Measurements from ENCODE around the gene C17orf75. TPM values are rescaled to one million over a fixed set of nuclear protein-coding genes. Genes with fewer than 3 reads are reported as not detected.
"Not testable (repeated sequence)": the region's sequence is repeated elsewhere in the genome, so short reads cannot be mapped to it uniquely, and the experiment has no call there.

C17orf75 gene, protein sequence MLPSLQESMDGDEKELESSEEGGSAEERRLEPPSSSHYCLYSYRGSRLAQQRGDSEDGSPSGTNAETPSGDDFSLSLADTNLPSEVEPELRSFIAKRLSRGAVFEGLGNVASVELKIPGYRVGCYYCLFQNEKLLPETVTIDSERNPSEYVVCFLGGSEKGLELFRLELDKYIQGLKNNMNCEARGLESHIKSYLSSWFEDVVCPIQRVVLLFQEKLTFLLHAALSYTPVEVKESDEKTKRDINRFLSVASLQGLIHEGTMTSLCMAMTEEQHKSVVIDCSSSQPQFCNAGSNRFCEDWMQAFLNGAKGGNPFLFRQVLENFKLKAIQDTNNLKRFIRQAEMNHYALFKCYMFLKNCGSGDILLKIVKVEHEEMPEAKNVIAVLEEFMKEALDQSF
- 10 to 100 TPM; 11.2 to 11.3 TPM for total RNA-seq
- long read RNA-seq, transcript C17orf75-202 (10 exons, 1,642 nt): major isoform, 9 of 10 reads
- long read RNA-seq, partial matches to known transcripts: 0 of 10 reads
- long read RNA-seq, other reads (novel, unspliced or antisense): 1 of 10 reads

DNA sequence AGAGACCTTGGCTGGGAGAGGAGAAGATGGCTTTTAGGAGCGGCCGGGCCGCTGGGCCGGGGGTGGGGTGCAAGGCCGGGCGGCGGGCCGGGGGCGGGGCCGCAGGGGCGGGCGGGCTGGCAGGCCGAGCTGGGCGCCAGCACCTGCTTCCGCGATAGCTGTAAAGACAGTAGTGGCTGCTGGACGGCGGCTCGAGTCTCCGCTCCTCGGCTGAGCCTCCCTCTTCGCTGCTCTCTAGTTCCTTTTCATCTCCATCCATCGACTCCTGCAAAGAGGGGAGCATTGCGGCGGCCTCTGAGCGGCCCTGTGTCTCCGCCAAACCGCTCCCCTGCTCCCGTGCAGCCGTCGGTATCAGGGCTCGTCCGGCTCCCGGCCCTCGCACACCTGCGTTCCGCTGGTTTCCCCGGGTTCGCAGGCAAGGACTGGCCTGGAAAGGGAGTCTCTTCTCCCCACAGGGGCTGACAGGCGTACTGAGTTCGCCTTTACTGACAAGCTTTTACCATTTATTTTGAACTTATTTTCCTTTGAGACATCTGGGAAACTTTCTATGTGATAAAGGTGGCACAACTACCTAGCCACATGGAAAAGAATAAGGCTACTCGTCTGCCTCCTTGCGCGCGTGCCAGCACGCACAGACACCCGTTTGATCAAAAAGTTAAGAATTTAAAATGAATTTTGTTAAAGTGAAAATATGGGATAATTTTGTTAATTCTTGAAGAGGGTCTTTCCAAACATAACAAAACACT is at the start of gene C17orf75:
TSS of gene C17orf75 (minus strand) at position 317 of the 746 bp plus-strand sequence. CDS start at position 283, 34 bp downstream.
- intact Hi-C loops (cut with DNase I, micrococcal nuclease): no loop called here
- DNase-seq: peak; percentile 73 to 86
- ATAC-seq: peak; percentile 90

DNA sequence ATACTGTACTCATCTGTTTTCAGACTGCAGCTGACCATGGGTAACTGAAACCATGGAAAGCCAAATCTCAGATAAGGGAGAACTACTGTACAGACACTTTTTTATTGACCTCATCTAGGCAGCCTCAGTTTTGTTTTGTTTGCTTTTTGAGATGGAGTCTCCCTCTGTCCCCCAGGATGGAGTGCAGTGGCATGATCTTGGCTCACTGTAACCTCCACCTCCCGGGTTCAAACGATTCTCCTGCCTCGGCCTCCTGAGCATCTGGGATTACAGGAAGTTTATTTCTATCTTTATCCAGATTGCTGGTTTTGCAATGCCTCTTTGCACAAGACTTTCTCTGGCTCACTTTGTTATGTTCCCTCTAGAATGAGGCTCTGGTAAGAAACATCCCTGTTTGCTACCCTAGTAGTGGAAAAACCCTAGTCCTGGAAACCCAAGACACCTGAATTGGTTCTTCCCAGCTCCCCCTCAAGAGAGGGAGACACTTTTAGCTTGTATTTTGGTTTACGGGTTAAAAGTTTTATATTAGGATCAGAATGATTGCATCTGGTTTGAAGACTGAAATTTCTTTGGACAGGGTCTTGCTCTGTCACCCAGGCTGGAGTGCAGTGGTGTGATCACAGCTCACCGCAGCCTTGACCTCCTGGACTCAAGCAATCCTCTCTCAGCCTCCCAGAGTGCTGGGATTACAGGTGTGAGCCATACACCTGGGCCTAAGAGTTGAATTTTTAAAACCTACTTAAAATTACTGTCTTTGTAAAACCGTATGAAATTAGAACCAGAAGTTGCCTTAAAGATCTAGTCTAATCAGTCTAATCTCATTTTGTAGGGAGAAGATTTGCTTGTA is 46.9 kb upstream of the C17orf75 start:
- DNase-seq (no peak), ATAC-seq (no peak)
- intact Hi-C loops (cut with DNase I, micrococcal nuclease): no loop called here

DNA sequence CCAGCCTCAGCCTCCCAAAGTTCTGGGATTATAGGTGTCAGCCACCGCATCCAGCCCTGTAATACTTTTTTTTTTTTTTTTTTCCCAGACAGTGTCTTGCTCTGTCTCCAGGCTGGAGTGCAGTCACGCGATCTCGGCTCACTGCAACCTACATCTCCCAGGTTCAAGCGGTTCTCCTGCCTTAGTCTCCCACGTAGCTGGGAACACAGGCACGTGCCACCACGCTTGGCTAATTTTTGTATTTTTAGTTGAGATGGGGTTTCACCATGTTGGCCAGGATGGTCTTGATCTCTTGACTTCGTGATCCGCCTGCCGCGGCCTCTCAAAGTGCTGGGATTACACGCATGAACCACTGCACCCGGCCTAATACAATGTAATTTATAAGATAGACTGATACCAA is 46.2 kb upstream of the C17orf75 start:
- DNase-seq; intact Hi-C loops (cut with DNase I, micrococcal nuclease); ATAC-seq: not testable (repeated sequence)

DNA sequence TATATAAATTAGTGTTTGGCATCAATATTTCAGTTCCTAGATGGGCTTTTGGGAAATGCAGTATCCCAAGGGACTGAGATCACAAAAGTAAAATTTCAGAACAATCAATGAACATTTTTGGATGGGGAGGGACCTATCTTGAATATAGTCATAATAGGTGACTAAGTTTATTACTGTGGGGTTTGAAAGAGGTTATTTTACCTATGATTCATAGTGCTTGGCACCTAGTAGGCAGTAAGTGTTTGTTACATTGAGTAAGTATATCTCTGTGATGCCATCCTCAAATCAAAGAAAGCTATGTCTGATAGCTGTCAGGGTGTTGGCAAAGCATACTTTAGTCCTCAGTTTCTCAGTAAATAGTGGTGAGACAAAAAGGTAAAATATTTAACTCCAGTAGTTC is 44.9 kb upstream of the C17orf75 start:
- intact Hi-C loops (cut with DNase I, micrococcal nuclease): no loop called here
- DNase-seq (no peak), ATAC-seq (peak; percentile 14)

DNA sequence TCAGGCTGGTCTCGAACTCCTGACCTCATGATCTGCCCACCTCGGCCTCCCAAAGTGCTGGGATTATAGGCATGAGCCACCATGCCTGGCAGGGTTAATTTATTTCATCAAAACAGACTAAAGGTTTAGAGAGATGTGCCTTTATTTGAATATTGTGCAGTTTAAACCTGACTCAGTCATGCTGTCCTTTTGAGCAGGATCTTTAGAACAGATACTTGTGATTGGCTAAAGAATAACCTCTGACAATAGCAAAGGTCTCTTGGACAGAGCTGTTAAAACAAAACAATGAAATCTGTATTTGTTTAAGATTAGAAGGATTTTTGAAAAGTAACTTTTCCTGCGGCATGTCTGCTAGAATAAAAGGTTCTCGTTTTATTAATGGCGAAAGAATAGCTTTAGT is 44.0 kb upstream of the C17orf75 start:
- DNase-seq: no peak
- intact Hi-C loops (cut with DNase I, micrococcal nuclease): no loop called here
- ATAC-seq: no peak

DNA sequence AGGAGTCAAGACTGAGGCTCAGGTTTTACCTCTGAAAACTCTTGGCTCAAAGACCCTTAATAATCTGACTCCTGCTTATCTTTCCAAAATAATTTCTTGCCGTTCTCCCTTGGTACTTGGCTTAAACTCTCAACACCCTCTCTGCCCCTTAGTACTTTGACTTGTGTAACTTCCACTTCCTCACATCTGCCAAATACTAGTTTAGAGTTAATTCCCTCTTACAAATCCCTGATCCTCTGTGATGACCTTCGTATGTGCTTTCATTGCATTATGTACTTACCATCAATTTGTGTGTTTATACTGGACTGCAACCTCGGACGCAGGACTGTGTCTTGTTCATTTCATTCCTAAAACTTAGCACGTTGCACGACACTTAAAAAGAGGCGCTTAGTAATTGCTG is 43.1 kb upstream of the C17orf75 start:
- no peak for DNase-seq
- intact Hi-C loops (cut with DNase I, micrococcal nuclease): no loop called here
- no peak for ATAC-seq

DNA sequence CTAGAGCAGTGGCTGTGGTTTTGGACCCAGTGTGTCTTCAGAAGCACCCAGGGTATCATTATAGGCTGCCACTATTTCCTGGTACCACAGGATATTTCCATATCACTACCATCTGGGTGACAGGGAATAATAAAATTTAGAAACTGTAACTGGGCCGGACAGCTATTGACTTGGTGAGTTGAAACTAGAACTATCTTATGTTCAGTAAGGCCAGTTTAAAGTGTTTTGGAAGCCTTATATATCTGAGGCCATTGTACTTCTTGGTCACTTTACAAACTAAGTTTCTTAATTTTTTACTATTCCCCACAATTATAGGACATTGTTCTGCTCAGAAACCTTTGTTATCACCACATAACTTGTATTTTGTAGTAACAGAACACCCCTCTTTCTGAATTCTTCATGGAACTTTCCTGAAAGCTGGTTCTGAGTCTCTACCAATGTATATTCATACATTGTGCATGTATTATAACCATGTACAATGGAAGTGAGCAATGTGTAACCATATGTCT is 42.0 kb upstream of the C17orf75 start:
- DNase-seq (no peak), ATAC-seq (peak; percentile 36)
- intact Hi-C loops (cut with DNase I, micrococcal nuclease): no loop called here

DNA sequence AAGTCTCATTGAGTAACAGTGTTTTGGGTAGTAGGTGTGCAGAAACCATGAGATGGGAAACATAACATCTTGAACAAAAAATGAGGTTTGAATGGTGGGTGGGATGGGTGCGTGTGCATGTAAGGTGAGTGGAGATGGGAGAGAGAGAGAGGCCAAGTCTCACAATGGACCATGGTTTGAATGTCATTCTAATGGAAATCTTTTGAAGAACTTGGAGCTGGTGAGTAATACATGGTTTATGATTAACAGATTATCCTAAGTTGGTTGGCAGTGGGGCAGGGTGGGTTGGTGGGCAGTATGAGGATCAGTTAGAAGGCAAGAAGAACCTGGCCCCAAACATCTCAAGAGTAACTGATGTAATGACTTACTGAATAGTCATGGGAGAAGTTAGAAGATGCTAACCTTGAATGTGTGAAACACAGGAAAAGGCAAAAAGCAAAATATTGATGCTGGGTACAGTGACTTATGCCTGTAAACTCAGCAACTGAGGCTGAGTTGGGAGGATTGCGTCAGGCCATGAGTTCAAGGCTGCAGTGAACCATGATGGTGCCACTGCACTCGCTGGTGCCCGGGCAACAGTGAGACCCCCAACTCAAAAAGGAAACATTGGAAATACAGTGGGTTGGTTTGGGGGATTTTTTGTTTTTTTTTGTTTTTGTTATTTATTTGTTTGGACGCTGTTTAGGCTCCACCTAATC is 40.7 kb upstream of the C17orf75 start:
- DNase-seq (no peak), ATAC-seq (peak; percentile 7)
- intact Hi-C loops (cut with DNase I, micrococcal nuclease): no loop called here

DNA sequence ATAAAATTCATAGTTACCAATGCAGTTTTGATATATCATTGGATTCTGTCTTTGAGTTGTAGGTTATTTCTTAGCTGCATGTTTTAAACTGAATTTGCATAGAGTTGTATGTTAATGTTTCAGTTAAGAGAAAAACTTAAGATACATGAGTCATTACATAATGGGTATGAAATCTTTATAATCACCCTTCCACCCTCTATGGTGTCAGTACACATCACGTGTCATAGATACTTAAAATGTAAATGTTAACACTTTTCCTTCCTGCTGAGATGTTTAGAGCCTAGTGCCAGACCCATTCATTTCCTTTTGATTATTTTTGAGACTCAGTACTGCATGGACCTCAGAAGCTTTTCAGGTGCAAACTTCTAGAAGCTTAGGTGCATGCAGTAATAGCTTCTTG is 28.5 kb upstream of the C17orf75 start:
- intact Hi-C loops (cut with DNase I, micrococcal nuclease): no loop called here
- DNase-seq (no peak), ATAC-seq (peak; percentile 14)

DNA sequence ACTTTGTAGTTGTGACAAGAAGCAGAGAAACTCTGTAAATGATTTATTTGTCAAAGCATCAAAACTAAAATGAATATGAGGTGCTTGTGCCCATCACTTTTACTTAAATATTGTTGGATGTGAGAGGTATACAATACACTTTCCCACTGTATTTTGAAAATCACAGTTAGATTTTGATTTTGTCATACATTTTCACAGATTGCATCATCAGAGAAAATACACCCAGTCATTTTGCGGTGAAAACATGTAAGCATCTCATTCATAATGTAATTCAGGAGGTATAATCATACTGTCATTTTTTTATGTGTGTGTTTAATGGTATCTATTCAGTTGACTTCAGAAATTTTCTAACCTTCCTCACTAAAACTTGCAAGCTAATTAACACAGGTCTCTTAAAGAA is 19.3 kb upstream of the C17orf75 start:
- no peak for DNase-seq
- intact Hi-C loops (cut with DNase I, micrococcal nuclease): no loop called here
- no peak for ATAC-seq

DNA sequence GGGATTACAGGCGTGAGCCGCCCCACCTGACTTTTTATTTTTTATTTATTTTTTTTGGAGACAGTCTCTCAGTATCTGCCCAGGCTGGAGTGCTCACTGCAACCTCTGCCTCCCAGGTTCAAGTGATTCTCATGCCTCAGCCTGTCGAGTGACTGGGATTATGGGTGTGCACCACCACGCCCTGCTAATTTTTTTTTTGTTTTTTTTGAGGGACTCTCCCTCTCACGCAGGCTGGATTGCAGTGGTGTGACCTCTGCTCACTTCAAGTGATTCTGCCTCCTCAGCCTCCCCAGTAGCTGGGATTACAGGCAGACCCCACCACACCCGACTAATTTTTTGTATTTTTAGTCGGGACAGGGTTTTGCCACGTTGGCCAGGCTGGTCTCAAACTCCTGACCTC is 15.6 kb upstream of the C17orf75 start:
- ATAC-seq (peak; percentile 69), DNase-seq (no peak)
- intact Hi-C loops (cut with DNase I, micrococcal nuclease): no loop called here

DNA sequence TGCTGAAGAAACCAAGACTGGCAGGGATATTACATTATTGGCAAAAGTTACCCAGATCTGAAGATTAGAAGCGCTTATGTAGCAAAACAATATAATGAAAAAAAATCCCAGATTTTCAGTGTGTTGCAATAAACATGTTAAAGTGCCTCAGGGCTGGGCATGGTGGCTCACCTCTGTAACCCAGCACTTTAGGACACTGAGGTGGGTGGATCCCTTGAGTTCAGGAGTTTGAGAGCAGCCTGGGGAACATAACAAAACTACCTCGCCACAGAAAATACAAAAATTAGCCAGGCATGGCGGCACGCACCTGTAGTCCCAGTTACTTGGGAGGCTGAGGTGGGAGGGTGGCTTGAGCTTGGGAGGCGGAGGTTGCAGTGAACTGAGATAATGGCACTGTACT is 14.8 kb upstream of the C17orf75 start:
- ATAC-seq (no peak), DNase-seq (no peak)
- intact Hi-C loops (cut with DNase I, micrococcal nuclease): no loop called here

DNA sequence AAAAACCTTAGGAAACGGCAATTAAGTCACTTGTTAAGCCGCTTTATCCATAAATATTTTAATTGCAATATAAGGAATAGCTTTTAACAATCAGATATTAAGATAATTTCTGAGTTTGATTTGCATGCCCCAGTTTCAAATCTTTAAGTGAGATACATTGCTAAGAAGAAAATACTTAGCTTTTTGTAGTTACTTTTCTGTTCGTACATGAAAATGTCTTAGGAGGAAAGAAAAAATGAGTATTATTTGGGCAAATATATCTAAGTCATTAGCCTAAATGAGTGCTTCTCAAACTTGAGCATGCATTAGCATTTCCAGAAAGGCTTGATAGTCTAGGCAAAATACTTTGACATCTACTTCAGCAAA is 14.4 kb upstream of the C17orf75 start:
- DNase-seq (no peak), ATAC-seq (no peak)
- intact Hi-C loops (cut with DNase I, micrococcal nuclease): no loop called here

DNA sequence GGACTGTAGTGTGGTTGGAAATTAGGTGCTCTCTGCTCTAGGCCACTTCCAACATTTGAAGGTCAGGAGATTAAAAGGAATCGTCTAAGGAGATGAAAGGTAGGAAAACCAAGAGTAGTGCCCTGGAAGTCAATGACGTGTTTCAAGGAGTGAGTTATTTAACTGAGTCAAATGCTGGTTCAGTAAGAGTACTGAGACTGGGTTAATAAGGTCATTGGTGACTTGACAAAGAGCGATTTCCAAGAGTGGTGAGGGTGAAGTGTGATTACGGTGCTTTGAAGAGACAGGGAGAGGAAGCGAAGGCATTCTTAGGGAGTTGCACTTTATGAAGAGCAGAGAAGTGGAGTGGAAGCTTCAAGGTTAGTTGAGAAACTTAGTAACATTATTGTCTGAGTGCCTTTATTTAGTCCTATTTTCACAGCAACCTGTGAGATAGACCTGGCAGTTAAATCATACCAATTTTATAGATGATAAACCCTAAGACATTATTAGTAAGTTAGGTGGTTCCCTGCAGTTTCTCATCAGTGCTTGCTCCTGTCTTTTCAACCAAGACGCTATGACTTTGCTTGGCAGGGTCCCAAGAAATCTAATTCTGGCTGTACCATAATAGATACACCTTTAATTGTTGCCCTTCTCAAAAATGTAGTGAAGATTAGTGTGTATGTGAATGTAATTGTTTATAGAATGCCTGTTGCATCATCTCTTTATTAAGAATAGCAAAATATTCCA is 13.8 kb upstream of the C17orf75 start:
- ATAC-seq: no peak
- no peak for DNase-seq
- intact Hi-C loops (cut with DNase I, micrococcal nuclease): no loop called here

DNA sequence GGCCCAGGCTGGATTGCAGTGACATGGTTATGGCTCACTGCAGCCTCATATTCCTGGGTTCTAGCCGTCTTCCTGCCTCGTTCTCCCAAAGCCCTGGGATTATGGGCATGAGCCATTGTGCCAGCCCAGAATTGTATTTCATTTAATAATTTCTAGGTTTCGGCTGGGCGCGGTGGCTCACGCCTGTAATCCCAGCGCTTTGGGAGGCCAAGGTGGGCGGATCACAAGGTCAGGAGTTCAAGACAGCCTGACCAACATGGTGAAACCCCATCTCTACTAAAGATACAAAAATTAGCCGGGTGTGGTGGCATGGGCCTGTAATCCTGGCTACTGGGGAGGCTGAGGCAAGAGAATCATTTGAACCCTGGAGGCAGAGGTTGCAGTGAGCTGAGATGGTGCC is 10.8 kb upstream of the C17orf75 start:
- ATAC-seq; intact Hi-C loops (cut with DNase I, micrococcal nuclease): not testable (repeated sequence)

DNA sequence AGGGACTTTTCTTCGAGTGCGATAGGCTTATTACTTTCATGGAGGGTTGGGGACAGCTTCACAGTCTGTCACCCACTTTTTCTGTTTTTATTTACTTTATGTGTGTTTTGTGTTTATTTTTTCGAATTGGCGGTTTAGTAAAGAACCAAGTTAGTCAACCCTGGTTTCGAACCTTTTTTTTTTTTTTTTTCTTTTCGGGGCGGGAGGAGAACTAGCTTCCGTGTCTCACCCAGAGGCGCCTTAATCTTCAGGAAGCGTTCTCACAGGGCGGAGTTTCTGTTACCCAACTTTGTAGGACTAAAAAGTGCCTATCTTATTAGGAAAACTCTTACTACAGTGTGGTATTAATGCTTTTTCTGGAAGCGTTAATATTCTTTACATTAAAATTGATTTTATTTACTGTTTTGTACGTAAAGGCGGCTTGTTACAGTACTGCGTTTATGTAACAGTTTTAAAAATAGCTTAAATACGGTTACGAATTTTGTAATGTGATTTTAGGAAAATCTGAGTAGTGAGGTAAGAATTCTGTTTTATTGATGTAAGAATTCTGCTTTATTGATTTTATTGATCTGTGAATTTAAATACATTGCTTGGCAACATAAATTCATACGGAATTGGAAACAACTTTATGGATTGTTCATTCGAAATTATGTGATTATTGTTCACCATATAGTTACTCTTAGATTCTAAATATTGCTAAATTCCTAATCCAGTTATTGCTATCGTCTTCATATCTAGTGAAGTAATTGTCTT is 8.9 kb upstream of the C17orf75 start:
- DNase-seq: peak in 1 of 2 donors; percentile 41
- intact Hi-C loops (cut with DNase I, micrococcal nuclease): no loop called here

More for the DNA sequence above, 10.8 kb upstream of the C17orf75 start:
- not testable (repeated sequence) for DNase-seq

More for the DNA sequence above, 8.9 kb upstream of the C17orf75 start:
- ATAC-seq: peak; percentile 69

All from left colon (tissue), 2 donors.